ENCODE results near the gene CMIP.

DNA sequence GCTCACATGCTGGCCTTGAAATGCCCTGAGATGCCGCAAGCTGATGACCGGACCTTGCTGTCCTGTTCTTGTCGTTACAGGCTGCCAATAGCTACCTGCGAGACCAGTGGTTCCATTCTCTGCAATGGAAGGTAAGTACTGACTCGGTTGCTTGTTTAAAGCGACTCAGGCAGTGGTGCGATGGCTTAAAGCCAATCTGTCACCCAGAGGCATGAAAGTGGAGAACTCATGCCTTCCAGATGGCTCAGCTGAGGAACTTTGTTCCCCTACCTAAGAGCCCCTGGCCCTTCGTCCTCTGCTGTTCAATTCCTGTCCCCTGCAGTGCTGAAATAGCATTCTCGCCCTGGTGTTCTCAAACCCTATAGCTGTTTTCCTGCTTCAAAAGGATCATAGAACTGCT lies 176.2 kb downstream of the CMIP start:
- TF ChIP-seq CTCF (conservative IDR thresholded peaks at IDR 0.05; ENCODE audit: low read length) (no peak), EZH2phosphoT487 (IDR thresholded peaks at IDR 0.05; ENCODE audit: borderline replicate concordance) (no peak)

All from Loucy (cell line).